GM21360 (cell line): ENCODE results near the gene USP9X.
A peak's percentile ranks its signal among the peaks of the same experiment; 100 is the strongest.
"Not testable (repeated sequence)": the region's sequence is repeated elsewhere in the genome, so short reads cannot be mapped to it uniquely, and the experiment has no call there.

Source experiments
- ATAC-seq: cut with Tn5 transposase; IDR thresholded peaks from one replicate; pipeline ENCODE4 v1.9.1; 2021; ENCODE audit warnings: mild to moderate bottlenecking, moderate library complexity; ENCODE audit not compliant: unreplicated experiment

Gene USP9X

DNA sequence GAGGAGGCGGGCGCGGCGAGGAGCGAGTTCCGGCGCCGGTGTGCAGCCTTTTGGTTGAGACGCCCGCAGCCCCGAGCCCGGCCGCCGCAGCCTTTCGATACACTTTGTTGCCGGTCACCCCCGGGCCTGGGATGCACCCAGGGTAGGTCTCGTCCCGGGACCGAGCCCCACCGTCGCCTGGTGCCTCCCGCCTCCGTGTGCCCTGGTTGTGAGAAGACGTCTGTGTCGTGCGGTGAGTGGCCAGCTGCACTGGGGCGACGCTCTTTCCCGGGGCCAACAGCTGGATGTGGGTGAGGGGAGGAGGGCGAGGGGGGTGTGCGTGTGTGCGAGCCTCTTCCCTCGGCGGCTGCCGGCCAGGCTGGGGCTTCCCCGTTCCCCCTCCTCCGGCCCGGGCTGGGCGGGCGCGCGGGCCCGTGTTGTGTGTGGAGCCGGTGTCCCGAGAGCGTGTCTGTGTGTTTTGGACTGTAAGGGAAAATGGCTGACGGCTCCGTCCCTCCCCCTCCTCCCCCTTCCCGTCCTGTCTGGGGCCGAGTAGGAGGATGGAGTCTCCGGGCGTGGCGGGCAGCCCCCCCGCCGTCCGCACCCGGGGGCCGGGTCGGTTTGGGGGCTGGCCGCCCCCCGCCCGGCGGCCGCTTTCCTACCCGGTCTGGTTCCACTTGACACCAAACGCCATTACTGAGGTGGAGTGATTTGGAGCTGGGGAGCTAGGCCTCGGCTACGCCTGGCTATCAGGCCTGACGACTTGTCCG, 807 bp downstream of the USP9X start:
- peak; percentile 2 for ATAC-seq

DNA sequence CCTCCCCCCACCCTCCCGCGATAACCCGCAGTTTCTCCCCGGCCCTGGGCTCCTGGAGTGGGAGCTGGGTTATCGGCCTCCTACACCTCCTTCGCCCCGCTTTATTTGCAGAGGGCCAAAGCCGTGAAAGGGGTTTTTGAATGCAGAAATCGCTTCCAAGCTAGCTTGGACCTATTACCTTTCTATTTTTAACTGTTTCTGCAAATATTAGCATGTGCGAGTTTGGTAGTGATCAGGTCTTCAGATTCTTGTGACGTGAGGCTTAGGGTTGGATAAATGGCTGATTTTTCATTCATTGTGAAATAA, 1.3 kb downstream of the USP9X start:
- peak; percentile 0 for ATAC-seq

DNA sequence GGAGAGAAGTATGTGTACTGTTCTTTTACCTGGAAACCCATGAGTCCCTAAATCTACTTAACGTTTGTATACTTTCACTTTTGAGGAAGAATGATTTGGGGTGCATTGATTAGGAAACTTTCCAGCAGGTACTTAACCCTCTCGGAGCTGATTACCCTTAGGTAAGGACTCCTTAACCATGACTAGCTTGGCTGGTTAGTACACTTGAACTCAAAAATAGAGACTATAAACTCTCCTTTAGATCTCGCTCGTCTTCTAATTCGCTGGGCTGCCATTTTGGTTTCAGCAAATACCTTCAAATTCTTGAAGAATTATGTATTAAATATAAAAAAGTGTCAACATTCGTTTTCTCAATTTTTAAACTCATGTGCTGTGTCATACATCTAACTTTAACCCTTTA, 2.0 kb downstream of the USP9X start:
- no peak for ATAC-seq

DNA sequence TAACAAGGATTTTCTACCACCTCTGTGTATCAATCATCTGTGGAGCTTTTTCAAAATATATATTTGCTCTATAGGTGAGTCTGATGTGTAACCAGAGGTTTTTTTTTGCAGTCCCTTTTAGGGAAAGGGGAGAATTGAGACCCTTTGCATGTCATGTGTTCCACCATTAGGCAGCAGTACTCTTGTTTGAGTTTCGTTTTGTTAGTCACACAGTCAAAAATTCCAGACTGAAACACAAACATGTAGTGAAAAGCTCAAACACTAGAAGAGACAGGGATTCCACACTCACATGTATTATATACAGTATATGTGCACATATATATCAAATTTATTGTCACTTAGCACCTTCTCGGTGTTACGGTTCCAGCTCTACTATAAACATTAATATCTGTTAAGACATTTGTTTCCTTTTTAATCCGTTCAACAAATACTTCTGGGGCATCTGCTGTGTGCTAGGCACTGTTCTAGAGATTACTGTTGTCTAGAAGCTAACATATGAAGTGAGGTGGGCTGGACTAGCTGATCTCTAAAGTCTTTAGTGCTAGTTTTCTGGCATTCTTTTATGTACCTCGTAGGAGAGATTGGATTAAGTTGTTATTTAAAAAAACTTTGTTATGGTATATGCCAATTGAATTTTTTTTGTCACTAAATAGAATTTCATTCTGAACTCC, 5.5 kb downstream of the USP9X start:
- ATAC-seq = no peak

DNA sequence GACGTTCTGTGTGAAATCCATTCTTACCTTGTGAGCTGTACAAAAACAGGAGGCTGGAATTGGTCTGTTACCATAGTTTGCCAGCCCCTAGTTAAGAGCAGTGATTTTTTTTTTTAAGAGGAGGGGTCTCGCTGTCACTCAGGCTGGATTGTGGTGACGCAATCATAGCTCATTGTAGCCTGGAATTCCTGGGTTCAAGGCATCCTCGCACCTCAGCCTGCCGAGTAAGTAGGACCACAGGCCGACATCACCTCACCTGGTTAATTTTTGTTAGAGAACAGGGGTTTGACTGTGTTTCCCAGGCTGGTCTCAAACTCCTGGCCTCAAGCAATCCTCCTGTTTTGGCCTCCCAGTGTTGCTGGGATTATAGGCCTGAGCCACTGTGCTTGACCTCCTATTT, 7.5 kb downstream of the USP9X start:
- no peak for ATAC-seq

DNA sequence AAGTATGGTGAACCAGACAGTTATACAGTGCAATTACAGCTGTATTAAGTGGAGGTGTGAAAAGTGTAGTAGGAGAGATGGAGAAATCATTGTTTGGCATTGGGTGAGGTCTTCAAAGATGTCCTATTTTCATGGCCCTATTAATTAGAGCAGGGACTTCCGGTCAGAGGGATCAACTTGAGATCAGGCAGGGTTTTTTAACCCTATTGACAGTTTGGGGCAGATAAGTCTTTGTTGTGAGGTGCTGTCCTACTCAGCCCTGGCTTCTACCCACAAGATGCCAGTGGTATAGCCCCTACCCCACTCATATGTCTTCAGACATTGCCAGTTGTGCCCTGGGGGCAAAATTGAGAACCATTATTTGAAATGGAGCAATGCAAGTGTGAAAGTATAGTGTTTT, 9.9 kb downstream of the USP9X start:
- ATAC-seq = no peak

- ATAC-seq = no peak
Observed at GRCh38 chrX:41095908-41096307, 10.7 kb downstream of the USP9X start.

DNA sequence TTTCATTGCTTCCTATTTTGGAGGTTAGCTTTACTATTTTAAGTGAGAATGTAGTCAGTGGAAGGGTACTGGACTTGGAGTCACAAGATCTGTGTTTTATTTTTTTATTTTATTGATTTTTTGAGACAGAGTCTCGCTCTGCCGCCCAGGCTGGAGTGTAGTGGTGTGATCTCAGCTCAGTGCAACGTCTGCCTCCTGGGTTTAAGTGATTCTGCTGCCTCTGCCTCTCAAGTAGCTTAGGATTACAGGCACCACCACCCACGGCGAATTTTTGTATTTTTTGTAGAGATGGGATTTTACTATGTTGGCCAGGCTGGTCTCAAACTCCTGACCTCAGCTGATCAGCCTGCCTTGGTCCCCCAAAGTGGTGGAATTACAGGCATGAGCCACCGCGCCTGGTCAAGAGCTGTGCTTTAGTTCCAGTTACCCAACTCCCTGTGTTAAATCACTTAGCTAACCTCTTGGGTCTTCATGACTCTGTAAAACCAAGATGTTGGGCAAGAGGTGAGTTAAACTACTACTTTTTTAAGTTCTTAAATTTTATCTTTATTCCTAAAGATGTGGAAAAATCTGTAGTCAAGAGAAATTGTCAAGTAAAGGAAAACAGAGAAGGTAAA, 11.2 kb downstream of the USP9X start:
- ATAC-seq = no peak

DNA sequence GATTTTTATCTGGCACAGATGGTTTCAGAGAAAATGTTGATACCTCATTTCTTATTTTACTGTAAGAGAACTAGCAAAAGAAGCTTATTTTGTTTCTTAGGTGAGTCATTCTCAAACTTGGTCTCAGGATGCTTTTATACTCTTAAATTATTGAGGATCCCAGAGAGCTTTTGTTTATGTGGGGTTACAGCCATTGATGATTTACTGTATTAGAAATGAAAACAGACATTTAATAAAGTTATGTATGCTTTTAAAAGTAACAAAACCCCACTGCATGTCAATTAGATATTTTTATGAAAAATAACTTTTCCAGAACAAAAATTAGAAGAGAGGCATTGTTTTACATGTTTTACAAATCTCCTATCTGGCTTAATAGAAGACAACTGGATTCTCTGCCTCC, 12.1 kb downstream of the USP9X start:
- ATAC-seq = no peak

GRCh38 chrX:41100200-41100599, 15.0 kb downstream of the USP9X start:
- ATAC-seq = no peak

DNA sequence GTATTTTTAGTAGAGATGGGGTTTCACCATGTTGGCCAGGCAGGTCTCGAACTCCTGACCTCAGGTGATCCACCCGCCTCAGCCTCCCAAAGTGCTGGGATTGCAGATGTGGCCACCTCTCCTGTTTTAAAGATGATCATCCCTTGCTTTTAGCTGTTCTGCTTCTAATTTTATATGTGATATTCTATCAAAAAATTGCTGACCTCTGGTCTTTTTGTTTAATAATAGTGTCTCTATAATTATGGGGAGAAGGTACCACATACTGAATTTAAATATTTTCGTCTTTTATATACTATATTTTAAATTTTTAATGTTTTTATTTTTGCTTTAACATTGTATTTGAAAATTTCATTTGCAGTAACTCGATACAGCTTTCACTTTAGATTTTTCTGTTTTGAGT, 15.6 kb downstream of the USP9X start:
- ATAC-seq = no peak

- ATAC-seq = no peak
Observed at GRCh38 chrX:41105005-41105404, 19.8 kb downstream of the USP9X start.

DNA sequence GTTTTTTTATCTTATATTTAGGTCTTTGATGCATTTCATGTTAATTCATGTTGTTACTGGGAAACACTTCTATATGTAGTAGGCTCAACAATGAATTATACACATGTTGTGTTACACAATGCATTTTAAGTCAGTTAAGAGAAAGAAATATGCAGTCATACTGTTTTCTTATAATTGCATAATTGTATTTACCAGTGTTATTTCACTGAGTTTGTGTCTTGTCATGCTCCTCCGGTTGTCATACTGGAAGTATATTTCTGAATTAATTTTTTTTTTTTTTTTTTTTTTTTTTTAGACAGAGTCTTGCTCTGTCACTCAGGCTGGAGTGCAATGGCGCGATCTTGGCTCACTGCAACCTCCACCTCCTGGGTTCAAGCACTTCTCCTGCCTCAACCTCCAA, 21.0 kb downstream of the USP9X start:
- ATAC-seq = not testable (repeated sequence)

GRCh38 chrX:41108007-41108406, 22.8 kb downstream of the USP9X start:
- ATAC-seq = no peak

GRCh38 chrX:41108463-41109205, 23.4 kb downstream of the USP9X start:
- no peak for ATAC-seq

DNA sequence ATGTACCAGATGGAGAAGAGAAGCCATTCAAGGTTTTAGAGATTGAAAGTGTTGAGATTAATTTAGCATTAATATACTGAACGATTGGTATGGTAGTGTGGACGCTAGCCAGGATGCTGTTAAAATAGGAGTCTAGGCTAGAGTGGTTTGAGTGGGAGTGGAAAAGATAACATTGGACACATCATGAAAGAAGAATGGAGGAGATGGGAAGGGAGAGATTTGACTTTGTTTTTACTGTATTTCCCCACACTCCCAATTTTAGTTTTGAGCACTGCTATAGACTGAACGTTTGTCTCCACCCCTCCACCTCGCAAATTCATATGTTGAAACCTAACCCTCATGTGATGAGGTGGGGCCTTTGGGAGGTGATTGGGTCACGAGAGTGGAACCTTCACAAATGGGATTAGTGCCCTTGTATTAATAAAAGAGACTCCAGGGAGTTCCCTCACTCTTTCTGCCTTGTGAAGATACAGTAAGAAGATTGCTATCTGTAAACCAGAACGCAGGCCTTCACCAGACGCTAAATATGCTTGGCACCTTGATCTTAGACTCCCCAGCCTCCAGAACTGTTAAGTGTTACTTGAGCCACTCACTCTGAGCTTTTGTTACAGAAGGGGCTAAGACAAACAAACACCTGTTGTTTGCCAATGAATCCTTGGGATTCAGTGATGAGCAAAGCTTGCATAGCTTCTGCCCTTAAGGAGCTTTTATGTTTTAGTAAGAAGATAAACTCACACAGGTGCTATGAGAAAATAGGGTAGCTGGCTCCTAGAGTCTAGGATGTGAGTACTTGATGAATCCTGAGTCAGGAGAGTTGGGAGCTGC, 25.8 kb downstream of the USP9X start:
- no peak for ATAC-seq

GRCh38 chrX:41115104-41115425, 29.8 kb downstream of the USP9X start:
- not testable (repeated sequence) for ATAC-seq

- ATAC-seq = peak; percentile 82
Observed at GRCh38 chrX:41116948-41117347, 31.7 kb downstream of the USP9X start.

DNA sequence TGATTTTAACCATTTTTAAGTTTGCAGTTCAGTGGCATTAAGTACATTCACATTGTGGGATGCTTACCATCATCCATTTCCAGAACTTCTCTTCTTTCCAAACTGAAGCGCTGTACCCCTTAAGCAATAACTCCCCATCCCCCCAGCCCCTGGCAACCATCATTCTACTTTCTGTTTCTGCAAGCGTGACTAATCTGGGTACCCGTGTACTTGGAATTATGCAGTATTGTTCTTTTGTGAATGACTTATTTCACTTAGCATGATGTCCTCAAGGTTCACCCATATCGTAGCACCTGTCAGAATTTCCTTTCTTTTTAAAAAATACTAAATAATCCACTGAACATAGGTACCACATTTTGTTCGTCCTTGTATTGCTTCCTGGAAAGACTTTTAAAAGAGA, 32.9 kb downstream of the USP9X start:
- ATAC-seq = no peak

- ATAC-seq = no peak
Observed at GRCh38 chrX:41119803-41120202, 34.6 kb downstream of the USP9X start.

- ATAC-seq = no peak
Observed at GRCh38 chrX:41121766-41122165, 36.5 kb downstream of the USP9X start.
